HG03045 (cell line): Measurements from ENCODE around the gene GPR137.
A peak's percentile ranks its signal among the peaks of the same experiment; 100 is the strongest.

Experiments
- ATAC-seq: cut with Tn5 transposase; IDR thresholded peaks from one replicate; pipeline ENCODE4 v1.9.1; 2021; ENCODE audit warnings: mild to moderate bottlenecking, moderate library complexity; ENCODE audit not compliant: unreplicated experiment

The GPR137 gene

DNA sequence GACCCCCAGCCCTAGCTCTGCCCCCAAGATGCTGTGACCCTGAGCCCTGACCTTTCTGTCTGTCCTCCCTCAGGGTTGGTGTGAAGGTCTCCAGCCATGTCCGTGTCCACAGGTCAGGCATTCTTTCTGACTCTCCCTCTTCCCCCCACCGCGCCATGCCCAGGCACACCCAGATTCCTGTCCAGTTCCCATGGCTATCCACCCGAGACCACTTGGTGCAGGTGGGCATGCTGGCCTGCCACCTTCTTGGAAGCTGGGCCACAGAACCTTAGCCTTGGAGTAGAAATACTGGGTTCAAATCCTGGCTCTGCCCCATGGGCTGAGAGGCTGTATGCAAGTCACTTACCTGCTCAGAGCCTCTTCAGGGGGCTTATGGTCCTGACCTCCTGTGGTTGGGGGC is 36.6 kb upstream of the GPR137 start:
- no peak for ATAC-seq

DNA sequence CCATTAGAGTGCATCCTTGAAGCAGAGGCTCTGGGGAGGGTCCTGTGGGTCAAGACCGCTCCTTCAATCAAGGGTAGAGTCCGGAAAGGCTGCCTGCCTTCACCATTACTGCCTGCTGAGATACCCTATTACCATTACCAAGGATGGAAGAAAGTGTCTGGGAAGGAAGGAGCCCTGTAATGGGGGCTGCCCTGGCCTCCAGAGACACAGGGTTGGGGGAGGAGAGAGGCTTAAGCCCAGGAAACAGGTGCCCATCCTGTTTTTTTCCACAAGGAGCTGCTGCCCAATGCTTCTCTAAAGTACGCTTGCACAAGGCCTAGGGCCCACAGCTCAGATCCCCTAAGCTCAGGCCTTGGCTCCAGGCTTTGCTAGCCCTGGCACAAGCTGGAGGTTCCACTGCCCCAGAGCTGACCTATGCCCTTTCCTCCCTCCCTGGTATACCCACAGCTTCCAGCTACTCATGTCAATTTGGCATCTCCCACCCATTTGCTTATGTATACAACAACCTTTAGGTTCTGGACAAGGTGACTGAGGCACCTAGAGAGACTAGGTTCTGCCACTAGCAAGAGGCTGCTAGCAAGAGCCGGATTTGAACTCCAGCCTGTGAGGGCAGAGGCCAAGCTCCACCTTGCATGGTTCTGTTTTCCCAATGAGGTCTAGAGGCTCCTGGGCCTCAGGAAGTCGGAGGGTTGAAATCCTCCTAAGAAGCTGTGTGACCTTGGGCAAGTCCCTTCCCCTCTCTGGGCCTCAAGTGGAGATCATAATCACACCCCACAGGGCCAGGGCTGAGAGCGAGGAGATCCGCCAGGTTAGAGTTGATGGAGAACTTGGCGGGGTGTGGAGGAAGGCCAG is 35.9 kb upstream of the GPR137 start:
- ATAC-seq = no peak

DNA sequence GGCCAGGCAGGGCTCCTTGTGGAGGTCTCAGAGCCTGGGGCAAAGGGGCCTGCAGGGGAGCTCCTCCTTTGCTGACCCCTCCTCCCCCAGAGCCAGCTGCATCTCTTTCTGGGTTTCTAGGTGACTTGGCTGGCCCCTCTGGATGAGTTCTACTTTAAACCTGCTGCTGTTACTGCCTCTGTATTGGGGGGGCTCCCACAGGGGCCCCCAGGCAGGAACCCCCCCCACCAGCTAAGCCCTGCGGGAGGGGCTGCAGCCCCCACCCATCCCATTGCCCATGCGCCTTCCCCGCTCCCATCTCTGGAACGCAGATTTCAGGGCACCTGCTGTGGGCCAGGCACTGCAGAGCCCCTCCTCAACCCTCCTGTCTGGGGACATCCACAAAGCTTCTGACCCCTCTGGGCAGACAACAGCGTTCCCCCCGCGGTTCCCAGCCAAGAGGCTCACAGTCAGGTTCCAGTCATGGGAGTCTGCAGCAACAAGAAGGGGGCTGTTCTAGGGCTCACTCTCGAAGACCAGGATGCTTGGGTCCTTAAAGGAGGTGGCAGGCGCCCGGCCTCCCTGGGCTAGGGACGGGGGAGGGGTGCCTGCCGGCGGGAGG is 35.1 kb upstream of the GPR137 start:
- no peak for ATAC-seq

DNA sequence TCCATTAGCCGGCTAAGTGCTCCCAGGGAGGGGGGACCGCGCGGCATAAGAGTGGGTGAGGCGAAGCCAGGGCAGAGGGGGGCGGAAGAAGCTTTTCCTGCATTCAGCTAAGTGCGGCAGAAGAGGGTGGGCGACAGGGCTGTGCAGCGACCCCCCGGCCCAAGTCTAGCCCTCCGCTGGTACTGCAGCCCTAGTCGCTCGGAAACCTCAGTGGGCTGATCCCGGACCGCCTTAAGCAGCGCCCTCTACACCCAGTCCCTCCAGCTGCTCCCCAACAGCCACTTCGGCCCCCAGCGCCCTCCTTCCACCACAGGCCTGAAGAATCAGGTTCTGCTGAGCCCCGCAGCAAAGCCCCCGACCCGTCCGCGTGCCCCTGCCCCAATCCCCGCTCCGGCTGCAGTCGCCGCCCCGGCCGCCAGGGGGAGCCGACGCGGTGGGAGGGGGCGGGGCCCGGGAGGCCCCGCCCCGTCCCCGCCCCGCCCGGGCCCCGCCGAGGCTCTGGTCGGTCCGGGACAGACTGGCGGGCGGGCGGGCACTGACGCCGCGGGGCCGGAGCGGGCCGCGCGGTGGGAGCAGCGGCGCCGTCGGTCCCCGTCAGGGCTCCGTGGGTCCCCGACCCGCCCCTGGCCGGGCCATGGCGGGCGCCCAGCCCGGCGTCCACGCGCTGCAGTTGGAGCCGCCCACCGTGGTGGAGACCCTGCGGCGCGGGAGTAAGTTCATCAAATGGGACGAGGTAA is 34.5 kb upstream of the GPR137 start, which contains the start of gene PLCB3:
TSS of gene PLCB3 (plus strand) at position 515 of the 737 bp plus-strand sequence. CDS start at position 635, 120 bp downstream.
- ATAC-seq = peak; percentile 44

DNA sequence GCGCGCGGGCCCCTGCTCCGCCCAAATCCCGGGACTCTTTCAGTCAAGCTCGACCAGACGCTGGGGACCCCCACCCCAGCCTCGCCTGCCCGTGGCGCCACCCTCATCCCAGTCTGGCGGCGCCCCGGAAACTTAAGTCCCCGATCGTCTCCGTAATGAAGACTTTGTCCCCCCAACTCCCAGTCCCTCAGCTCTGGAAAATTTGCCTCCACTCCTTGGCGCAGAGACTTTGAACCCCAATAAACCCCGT is 34.0 kb upstream of the GPR137 start:
- ATAC-seq = no peak

DNA sequence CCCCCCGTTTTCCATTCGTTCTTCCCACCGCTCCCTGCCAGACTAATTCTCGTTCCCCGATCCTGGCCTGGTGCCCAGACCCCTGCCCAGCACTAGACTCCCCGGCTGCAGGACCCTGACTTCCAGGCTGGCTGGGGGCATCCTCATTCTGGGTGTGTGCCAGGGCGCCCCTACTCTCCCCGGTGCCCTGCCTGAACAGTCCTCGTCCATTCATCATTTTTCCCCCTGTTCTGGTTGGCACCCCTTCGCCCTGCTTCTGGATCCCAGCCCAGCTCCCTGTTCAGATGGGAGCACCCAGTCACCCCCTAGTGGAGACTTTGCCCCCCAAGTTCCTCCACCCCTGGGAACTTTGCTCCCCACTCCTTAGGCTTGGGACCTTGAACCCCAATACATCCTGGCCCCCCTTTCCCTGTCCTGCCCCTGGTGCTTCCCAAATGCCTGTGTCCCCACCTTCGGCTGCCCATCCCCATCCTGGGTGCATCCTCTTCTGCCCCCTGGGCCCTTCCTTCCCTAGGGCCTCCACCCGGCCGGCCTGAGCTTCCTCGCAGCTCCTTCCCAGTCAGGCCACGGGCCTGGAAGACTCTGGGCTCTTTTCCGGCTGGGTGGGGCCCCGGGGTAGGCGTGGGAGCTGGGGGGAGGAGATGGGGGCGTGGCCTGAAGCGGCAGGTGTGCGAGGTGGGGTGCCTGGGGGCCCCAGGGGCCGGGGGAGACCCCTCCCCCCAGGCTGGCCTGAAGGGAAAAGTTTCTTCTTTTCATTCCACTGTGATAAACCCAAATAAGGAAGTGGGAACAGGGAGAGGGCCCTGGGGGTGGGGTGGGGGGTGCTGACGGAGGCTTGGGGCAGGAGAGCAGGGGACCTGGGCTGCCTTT is 33.4 kb upstream of the GPR137 start:
- no peak for ATAC-seq

DNA sequence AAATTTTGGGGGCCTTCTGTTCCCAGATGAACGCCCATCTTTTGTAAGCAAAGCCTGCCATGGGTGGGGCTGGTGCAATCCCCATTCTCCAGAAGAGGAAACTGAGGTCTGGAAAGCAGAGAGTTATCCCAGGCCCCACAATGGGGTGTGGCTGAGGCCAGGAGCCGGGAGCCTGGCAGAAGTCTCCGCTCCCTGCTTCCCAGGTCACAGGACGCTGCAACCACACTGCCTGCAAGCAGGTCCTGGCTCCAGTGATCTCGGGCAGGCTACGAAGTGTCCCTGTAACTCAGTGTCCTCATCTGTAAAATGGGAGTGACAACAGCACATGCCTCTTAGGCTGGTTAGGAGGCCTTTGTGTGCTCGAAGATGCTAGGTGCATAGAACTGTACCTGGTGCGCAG is 32.6 kb upstream of the GPR137 start:
- ATAC-seq = no peak

DNA sequence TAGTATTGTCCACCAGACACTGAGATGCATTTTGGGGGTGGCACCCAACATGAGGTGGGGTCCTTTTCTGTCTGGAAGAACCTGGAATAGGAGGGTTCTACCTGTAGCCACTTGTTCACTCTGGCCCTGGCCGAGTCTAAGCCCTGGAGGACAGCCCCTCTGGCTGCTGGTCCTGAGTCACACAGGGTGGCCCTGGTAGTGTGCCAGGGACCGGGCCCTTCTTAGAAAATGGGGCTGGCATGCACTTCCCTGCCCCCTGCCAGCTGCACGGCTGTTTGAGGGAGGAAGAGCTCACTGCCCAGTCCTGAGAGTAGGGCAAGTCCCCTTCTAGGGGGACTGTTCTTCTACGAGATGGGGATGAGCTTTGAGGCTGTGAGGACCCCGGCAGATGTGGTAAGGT is 32.2 kb upstream of the GPR137 start:
- ATAC-seq = no peak

DNA sequence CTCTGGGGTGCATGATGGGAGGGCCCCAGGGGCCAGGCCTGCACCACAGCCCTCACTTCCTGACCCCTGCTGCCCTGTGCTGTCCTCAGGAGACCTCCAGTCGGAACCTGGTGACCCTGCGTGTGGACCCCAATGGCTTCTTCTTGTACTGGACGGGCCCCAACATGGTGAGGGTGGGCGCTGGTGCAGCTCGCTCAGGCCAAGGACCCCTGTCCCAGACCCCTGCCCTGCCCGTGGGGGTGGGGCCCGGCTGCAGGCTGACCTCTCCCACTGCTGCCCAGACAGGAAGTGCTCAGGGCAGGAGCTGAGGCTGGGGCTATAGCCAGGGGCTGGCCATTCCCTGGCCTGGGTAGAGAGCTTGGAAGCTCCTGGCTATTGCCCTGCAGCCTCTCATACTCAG is 31.3 kb upstream of the GPR137 start:
- no peak for ATAC-seq

DNA sequence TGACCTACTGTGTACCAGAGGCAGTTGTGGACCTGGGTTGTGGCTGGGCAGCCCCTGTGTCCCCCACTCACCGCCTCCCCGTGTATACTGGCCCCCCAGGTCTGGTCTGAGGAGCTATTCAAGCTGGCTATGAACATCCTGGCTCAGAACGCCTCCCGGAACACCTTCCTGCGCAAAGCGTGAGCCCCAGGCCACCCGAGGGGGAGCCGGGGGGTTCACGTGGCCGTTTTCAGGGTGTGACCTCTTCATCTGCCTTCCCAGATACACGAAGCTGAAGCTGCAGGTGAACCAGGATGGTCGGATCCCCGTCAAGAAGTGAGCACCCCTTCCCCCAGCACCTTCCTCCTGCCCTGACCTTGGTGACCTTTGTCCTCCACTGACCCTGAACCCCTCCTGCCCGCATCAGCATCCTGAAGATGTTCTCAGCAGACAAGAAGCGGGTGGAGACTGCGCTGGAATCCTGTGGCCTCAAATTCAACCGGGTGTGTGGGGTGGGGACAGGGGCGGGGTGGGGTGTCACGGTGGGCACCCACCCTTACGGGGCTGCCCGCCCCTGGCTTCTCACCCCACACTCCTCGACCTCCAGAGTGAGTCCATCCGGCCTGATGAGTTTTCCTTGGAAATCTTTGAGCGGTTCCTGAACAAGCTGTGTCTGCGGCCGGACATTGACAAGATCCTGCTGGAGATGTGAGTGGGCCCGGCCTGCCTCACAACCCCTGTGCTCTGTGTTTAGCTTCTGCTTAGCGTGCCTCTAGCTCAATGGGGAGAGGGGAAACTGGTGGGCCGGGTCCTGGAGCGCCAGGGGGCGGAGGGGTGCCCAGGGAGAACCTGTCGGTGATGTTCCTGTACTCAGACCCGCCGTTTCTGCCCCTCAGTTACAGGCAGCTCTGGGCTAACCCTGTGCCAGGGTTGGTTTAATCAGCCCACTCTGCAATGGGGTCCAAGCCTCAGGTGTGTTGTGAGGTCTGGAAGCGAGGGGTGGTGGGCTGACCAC is 30.2 kb upstream of the GPR137 start:
- ATAC-seq = no peak

DNA sequence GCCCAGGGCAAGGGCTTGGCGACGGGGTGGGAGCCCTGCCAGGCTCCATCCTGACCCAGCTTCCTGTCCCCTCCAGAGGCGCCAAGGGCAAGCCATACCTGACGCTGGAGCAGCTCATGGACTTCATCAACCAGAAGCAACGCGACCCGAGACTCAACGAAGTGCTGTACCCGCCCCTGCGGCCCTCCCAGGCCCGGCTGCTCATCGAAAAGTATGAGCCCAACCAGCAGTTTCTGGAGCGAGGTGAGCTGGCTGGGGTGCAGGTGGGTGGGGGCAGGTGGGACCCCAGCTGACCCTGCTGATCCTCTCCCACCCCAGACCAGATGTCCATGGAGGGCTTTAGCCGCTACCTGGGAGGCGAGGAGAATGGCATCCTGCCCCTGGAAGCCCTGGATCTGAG is 29.3 kb upstream of the GPR137 start:
- ATAC-seq = no peak

DNA sequence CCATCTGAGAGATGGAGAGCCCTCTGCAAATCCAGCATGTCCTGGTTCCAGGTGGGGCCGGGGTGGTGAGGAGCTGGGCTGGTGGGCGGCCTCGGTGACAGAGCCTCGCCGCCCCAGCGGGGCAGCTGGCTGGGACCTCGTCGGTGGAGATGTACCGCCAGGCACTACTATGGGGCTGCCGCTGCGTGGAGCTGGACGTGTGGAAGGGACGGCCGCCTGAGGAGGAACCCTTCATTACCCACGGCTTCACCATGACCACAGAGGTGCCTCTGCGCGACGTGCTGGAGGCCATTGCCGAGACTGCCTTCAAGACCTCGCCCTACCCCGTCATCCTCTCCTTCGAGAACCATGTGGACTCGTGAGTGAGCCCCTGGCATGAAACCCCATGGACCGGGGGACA is 27.3 kb upstream of the GPR137 start:
- no peak for ATAC-seq

DNA sequence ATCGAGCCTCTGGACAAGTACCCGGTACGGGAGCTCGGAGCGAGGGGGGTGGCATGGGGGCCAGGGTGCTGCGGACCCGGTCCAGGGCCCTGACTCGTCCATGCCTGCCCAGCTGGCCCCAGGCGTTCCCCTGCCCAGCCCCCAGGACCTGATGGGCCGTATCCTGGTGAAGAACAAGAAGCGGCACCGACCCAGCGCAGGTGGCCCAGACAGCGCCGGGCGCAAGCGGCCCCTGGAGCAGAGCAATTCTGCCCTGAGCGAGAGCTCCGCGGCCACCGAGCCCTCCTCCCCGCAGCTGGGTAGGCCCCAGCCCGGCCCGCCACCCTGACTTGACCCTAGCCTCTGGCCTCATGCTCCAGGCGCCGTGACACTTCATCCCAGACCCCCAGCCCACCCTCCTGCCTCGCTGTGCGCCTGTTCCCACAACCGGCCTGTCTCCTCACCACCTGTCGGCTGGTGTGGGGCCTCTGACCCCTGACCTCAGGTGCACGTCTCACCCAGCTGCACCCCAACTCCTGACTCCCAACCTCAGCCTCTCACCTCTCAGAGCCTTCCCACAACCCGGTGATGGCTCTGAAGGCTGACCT is 26.6 kb upstream of the GPR137 start:
- ATAC-seq = no peak

DNA sequence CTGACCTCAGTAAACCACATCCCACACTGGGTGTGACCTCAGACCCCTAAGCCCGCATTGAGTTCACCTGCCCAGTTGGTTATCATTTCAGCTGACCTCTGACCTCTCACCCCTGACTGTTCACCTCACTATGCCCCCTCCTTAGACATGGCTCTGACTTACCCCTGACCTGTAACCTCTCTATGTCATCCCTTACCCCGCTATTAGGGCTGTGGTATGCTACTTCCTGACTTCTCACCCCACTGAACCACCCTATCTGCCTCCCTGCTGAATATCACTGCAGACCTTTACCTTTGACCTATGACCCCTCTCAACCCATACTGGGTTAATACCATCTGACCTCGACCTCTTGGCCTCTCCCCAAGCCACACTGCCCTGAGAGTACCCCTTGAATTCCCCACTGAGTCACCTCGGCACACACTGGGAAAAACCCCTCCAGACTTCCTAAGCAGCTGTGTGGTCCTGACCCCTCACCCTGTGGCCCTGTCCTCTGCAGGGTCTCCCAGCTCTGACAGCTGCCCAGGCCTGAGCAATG is 26.0 kb upstream of the GPR137 start:
- no peak for ATAC-seq

DNA sequence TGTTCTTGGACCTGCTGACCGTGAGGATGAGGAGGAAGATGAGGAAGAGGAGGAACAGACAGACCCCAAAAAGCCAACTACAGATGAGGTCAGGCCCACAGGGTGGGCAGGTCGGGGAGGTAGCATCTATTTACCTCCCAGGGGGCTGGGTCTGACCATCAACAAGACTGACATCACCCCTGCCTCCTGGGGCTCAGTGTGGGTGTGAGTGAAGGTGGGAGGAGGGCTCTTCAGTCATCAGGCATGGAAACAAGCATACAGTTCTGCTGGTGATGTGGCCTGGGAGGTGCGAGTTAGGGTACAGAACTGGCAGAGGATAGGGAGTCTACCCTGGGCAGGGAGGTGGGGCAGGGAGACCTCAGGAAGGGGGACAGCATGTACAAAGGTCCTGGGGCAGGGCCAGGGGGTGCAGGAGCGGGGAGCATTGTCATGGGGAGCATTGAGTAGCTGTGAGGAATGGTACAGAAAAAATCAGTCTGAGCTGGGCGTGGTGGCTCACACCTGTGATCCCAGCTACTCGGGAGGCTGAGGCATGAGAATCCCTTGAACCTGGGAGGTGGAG is 25.4 kb upstream of the GPR137 start:
- no peak for ATAC-seq

DNA sequence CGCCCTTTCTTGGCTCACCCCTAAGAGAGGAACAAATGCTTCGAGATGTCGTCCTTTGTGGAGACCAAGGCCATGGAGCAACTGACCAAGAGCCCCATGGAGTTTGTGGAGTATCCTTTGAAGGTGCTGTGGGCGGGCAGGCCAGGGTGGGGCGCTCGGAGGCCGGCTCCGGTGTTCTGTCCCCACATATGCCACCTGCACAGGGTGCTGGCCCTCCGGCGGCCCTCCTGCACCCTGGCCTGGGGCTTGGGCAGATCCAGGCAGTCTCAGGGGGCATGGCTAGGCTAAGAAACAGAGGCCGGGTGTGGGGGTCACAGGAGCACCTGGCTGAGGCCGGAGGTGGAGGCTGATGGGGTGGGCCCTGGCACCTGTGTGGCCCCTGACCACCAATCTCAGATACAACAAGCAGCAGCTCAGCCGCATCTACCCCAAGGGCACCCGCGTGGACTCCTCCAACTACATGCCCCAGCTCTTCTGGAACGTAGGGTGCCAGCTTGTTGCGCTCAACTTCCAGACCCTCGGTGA is 24.0 kb upstream of the GPR137 start:
- ATAC-seq = no peak

DNA sequence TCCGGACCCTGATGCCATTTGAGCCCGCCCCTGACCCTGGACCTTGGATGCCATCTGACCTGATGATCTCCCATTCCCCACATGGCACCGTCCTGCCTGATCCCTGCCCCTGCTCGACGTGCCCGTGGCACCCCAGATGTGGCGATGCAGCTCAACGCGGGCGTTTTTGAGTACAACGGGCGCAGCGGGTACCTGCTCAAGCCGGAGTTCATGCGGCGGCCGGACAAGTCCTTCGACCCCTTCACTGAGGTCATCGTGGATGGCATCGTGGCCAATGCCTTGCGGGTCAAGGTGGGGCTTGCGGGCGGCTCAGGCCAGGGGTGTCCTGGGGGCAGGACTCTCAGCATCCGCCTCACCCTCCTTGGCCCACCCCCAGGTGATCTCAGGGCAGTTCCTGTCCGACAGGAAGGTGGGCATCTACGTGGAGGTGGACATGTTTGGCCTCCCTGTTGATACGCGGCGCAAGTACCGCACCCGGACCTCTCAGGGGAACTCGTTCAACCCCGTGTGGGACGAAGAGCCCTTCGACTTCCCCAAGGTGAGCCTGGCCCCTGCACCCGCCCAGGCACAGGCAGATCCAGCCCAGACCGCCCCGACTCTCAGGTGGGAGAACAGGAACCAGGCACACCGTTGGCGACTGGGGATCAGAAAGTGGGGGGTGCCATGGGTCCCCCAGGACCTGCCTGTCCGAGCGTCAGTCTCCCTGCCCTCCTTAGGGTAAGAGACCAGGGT is 23.2 kb upstream of the GPR137 start:
- no peak for ATAC-seq
